Measurements from ENCODE around the gene CASKIN1.

DNA sequence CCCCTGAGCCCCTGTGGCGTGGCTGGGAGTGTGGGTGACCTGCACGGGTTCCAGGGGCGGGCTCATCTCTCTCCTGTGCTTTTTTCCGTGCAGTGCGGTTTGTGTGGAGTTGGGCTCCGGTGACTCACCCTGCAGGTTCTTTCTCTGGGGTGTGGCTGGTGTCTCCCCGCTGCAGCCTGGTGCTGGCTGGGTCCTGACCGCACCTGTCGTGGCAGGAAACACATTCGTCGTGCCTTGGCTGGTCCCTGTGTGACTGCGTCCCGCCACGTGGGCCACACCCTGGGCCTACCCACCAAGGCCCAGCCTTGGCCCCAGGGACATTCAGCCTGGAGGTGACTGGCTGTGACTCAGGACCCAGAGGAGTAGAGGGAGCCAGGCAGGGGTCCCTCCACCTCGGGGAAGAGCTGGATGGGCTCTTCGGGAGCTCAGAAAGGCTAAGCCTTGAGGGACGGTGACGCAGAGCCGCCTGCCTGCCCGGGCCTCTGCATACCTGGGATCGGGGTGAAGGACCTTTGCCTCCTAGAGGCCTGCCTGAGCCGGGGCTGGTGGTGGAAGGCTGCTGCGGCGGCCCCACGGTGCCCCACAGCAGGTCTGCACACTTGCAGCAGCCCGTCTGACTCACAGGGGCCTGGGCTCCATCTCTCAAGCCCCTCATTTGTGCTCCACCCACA lies 33.1 kb downstream of the CASKIN1 start:
- TF ChIP-seq, protein P1, sequence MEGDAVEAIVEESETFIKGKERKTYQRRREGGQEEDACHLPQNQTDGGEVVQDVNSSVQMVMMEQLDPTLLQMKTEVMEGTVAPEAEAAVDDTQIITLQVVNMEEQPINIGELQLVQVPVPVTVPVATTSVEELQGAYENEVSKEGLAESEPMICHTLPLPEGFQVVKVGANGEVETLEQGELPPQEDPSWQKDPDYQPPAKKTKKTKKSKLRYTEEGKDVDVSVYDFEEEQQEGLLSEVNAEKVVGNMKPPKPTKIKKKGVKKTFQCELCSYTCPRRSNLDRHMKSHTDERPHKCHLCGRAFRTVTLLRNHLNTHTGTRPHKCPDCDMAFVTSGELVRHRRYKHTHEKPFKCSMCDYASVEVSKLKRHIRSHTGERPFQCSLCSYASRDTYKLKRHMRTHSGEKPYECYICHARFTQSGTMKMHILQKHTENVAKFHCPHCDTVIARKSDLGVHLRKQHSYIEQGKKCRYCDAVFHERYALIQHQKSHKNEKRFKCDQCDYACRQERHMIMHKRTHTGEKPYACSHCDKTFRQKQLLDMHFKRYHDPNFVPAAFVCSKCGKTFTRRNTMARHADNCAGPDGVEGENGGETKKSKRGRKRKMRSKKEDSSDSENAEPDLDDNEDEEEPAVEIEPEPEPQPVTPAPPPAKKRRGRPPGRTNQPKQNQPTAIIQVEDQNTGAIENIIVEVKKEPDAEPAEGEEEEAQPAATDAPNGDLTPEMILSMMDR (IDR thresholded peaks at IDR 0.05): no peak
- TF ChIP-seq POLR2A (IDR thresholded peaks at IDR 0.05): no peak
